HepG2 (cell line): ENCODE data around the gene ZMAT2. TPM values are rescaled to one million over a fixed set of nuclear protein-coding genes. Genes with fewer than 3 reads are reported as not detected.

Experiments used
- CEBPG ChIP-seq: IDR thresholded peaks from 2 replicates; pipeline ENCODE4 v1.6.1; 2016
- CHD4 ChIP-seq: fragments of 200-600 bp; sonication (generic); IDR thresholded peaks from 2 replicates; pipeline ENCODE4 v1.7.0; 2017; ENCODE audit warnings: mild to moderate bottlenecking, low read length, borderline replicate concordance
- HDAC2 ChIP-seq: sonication (generic); formaldehyde crosslinking; IDR thresholded peaks from 2 replicates; pipeline ENCODE4 v1.4.0; 2020; ENCODE audit warnings: missing genetic modification reagents
- HMGXB3 ChIP-seq: sonication (generic); formaldehyde crosslinking; IDR thresholded peaks from 2 replicates; pipeline ENCODE4 v1.4.0; 2020; ENCODE audit warnings: missing genetic modification reagents, borderline replicate concordance
- IKZF4 ChIP-seq: sonication (generic); formaldehyde crosslinking; IDR thresholded peaks from 2 replicates; pipeline ENCODE4 v1.5.1; 2020; ENCODE audit warnings: borderline replicate concordance, mild to moderate bottlenecking, low read depth, missing genetic modification reagents; ENCODE audit errors: not compliant biosample characterization
- ISL2 ChIP-seq: sonication (generic); formaldehyde crosslinking; IDR thresholded peaks from 2 replicates; pipeline ENCODE4 v1.5.0; 2020; ENCODE audit warnings: missing genetic modification reagents
- KDM5A ChIP-seq: fragments of 200-600 bp; sonication (generic); IDR thresholded peaks from 2 replicates; pipeline ENCODE4 v1.7.0; 2018; ENCODE audit warnings: antibody characterized with exemption, mild to moderate bottlenecking, low read length, borderline replicate concordance
- NFE2 ChIP-seq: sonication (generic); formaldehyde crosslinking; IDR thresholded peaks from 2 replicates; pipeline ENCODE4 v1.4.0; 2020; ENCODE audit warnings: missing genetic modification reagents
- NFKB2 ChIP-seq: sonication (generic); formaldehyde crosslinking; IDR thresholded peaks from 2 replicates; pipeline ENCODE4 v1.4.0; 2020; ENCODE audit warnings: missing genetic modification reagents, borderline replicate concordance
- NFYB ChIP-seq: sonication (generic); formaldehyde crosslinking; IDR thresholded peaks from 2 replicates; pipeline ENCODE4 v1.4.0; 2020; ENCODE audit warnings: missing genetic modification reagents
- NRL ChIP-seq: sonication (generic); formaldehyde crosslinking; IDR thresholded peaks from 2 replicates; pipeline ENCODE4 v1.5.0; 2020; ENCODE audit warnings: missing genetic modification reagents, mild to moderate bottlenecking, moderate library complexity, borderline replicate concordance
- PRPF4 ChIP-seq: fragments of 200-400 bp; formaldehyde crosslinking; IDR thresholded peaks from 2 replicates; pipeline ENCODE4 v1.6.1; 2016; ENCODE audit warnings: low read length, low read depth; ENCODE audit not compliant: poor library complexity, severe bottlenecking
- RBAK ChIP-seq: sonication (generic); formaldehyde crosslinking; IDR thresholded peaks from 2 replicates; pipeline ENCODE4 v1.5.1; 2020; ENCODE audit warnings: mild to moderate bottlenecking, missing genetic modification reagents
- TMF1 ChIP-seq: sonication (generic); formaldehyde crosslinking; IDR thresholded peaks from 2 replicates; pipeline ENCODE4 v1.8.1; 2022; ENCODE audit warnings: low read depth, missing genetic modification reagents
- WIZ ChIP-seq: sonication (generic); formaldehyde crosslinking; IDR thresholded peaks from 2 replicates; pipeline ENCODE4 v1.5.1; 2020; ENCODE audit warnings: mild to moderate bottlenecking, missing genetic modification reagents
- ZNF121 ChIP-seq: sonication (generic); formaldehyde crosslinking; IDR thresholded peaks from 2 replicates; pipeline ENCODE4 v1.5.0; 2020; ENCODE audit warnings: mild to moderate bottlenecking, missing genetic modification reagents
- ZNF335 ChIP-seq: sonication (generic); formaldehyde crosslinking; IDR thresholded peaks from 2 replicates; pipeline ENCODE4 v1.4.0; 2020; ENCODE audit warnings: missing genetic modification reagents
- ZNF501 ChIP-seq: sonication (generic); formaldehyde crosslinking; IDR thresholded peaks from 2 replicates; pipeline ENCODE4 v1.5.1; 2020; ENCODE audit warnings: mild to moderate bottlenecking, moderate library complexity, missing genetic modification reagents
- ZNF597 ChIP-seq: sonication (generic); formaldehyde crosslinking; IDR thresholded peaks from 2 replicates; pipeline ENCODE4 v1.5.0; 2020; ENCODE audit warnings: missing genetic modification reagents
- ZNF615 ChIP-seq: sonication (generic); formaldehyde crosslinking; IDR thresholded peaks from 2 replicates; pipeline ENCODE4 v1.5.0; 2020; ENCODE audit warnings: mild to moderate bottlenecking, missing genetic modification reagents, borderline replicate concordance
- ZNF720 ChIP-seq: sonication (generic); formaldehyde crosslinking; IDR thresholded peaks from 2 replicates; pipeline ENCODE4 v1.4.0; 2020; ENCODE audit warnings: missing genetic modification reagents
- ZNF724P ChIP-seq: sonication (generic); formaldehyde crosslinking; IDR thresholded peaks from 2 replicates; pipeline ENCODE4 v1.8.0; 2022; ENCODE audit warnings: missing genetic modification reagents, borderline replicate concordance
- polyA plus RNA-seq, 8 experiments: library from polyadenylated mRNA; depleted of rRNA in 3 of 8; stranded (reverse) in 7 of 8; unstranded in 1 of 8; fragments of >200 nt; fragmentation: Illumina TruSeq in 4 of 8; extraction: Trizol in 4 of 8; gene quantifications; 2 replicates each; pipeline versions ENCODE4 v1.2.1 to v1.2.3, GENCODE V29; 2011 to 2016; ENCODE audit warnings: low read depth in 4 of 8, missing spikeins in 1 of 8, mixed read lengths in 1 of 8; ENCODE audit not compliant: insufficient read depth in 1 of 8
- total RNA-seq, 5 experiments: library from RNA; depleted of rRNA; stranded (reverse); fragments of >200 nt; fragmentation: Illumina TruSeq; extraction: Trizol; gene quantifications; 2 replicates each; pipeline ENCODE4 v1.2.3, GENCODE V29; 2016; ENCODE audit warnings: low read depth in 1 of 5

Gene ZMAT2
- total and polyA plus RNA-seq, 2 of the 13 experiments (the other 11 are each of a cell fraction or from before 2014, with no cell fraction given): 35.4 to 92.8 TPM

GRCh38 chr5:140710899-140711552 lies 10.8 kb downstream of the ZMAT2 start (continued):
- no peak for TF ChIP-seq PRPF4
- peak; percentile 68; the same call in 1 of the 2 replicates for TF ChIP-seq ISL2 (CRISPR knock-in tag)
- no peak for TF ChIP-seq TMF1
- peak; percentile 90 for TF ChIP-seq NFE2 (CRISPR knock-in tag)
- TF ChIP-seq NFYB (CRISPR knock-in tag): 0 out of 2 replicates have a peak, but pooled peaks have one; percentile 13
- peak; percentile 84; the same call in 1 of the 2 replicates for TF ChIP-seq ZNF724P
- peak; percentile 21; the same call in 1 of the 2 replicates for TF ChIP-seq WIZ (CRISPR knock-in tag)
- peak; percentile 84; the same call in 1 of the 2 replicates for TF ChIP-seq HMGXB3 (CRISPR knock-in tag)
- no peak for TF ChIP-seq RBAK (CRISPR knock-in tag)
- 0 out of 2 replicates have a peak, but pooled peaks have one; percentile 8 for TF ChIP-seq ZNF121 (CRISPR knock-in tag)
- TF ChIP-seq HDAC2: peak; percentile 83
- no peak for TF ChIP-seq ZNF720 (CRISPR knock-in tag)
- TF ChIP-seq ZNF615 (CRISPR knock-in tag): no peak
- no peak for TF ChIP-seq NRL
- 0 out of 2 replicates have a peak, but pooled peaks have one; percentile 53 for TF ChIP-seq ZNF597 (CRISPR knock-in tag)
- peak; percentile 78 for TF ChIP-seq ZNF501 (CRISPR knock-in tag)
- TF ChIP-seq NFKB2 (CRISPR knock-in tag): no peak
- no peak for TF ChIP-seq CHD4
- TF ChIP-seq KDM5A: no peak; the same call in 1 of the 2 replicates
- TF ChIP-seq ZNF335 (CRISPR knock-in tag): peak; percentile 60; the same call in 1 of the 2 replicates
- no peak for TF ChIP-seq IKZF4
- peak; percentile 35; the same call in 1 of the 2 replicates for TF ChIP-seq CEBPG (CRISPR knock-in tag)
